Raji (cell line): Measurements from ENCODE around the gene RMND1.

Source experiments
- POLR2A ChIP-seq: IDR thresholded peaks from 2 replicates; pipeline ENCODE4 v1.6.1; 2011; ENCODE audit warnings: low read depth, low read length, control low read depth; ENCODE audit not compliant: insufficient read depth

RMND1 gene

GRCh38 chr6:151451950-151452749 is at the start of gene RMND1:
Gene RMND1, minus strand, starts transcription at chr6:151452126. Its CDS starts 6,315 bp downstream, at chr6:151445811.
- TF ChIP-seq POLR2A = peak; percentile 93

- TF ChIP-seq POLR2A = no peak
These were observed 47.6 kb upstream of the RMND1 start for GRCh38 chr6:151499551-151499950.

- TF ChIP-seq POLR2A = no peak
These were observed 46.4 kb upstream of the RMND1 start for GRCh38 chr6:151498327-151498726.

- no peak for TF ChIP-seq POLR2A
These were observed 46.0 kb upstream of the RMND1 start for GRCh38 chr6:151497905-151498304.

GRCh38 chr6:151495380-151495779 is 43.5 kb upstream of the RMND1 start:
- no peak for TF ChIP-seq POLR2A

GRCh38 chr6:151494936-151495320 is 43.0 kb upstream of the RMND1 start:
- TF ChIP-seq POLR2A = no peak

- TF ChIP-seq POLR2A = no peak
These were observed 42.5 kb upstream of the RMND1 start for GRCh38 chr6:151494235-151494935.

- no peak for TF ChIP-seq POLR2A
These were observed 41.9 kb upstream of the RMND1 start, which contains the start of gene CCDC170 for GRCh38 chr6:151493804-151494234. Gene CCDC170, plus strand, starts transcription at chr6:151494017. Its CDS starts 112 bp downstream, at chr6:151494129.

GRCh38 chr6:151493161-151493803 is 41.4 kb upstream of the RMND1 start:
- TF ChIP-seq POLR2A = no peak

GRCh38 chr6:151490996-151491395 is 39.1 kb upstream of the RMND1 start:
- no peak for TF ChIP-seq POLR2A

GRCh38 chr6:151488226-151488625 is 36.3 kb upstream of the RMND1 start:
- TF ChIP-seq POLR2A = no peak

- no peak for TF ChIP-seq POLR2A
These were observed 32.1 kb upstream of the RMND1 start for GRCh38 chr6:151483994-151484393.

- TF ChIP-seq POLR2A = no peak
These were observed 30.4 kb upstream of the RMND1 start for GRCh38 chr6:151482290-151482689.

- no peak for TF ChIP-seq POLR2A
These were observed 29.9 kb upstream of the RMND1 start for GRCh38 chr6:151481786-151482185.

- no peak for TF ChIP-seq POLR2A
These were observed 26.7 kb upstream of the RMND1 start for GRCh38 chr6:151478670-151479069.

- no peak for TF ChIP-seq POLR2A
These were observed 25.8 kb upstream of the RMND1 start for GRCh38 chr6:151477726-151478125.
